HepG2 (cell line): Measurements from ENCODE around the gene TCAF1. TPM values are rescaled to one million over a fixed set of nuclear protein-coding genes. Genes with fewer than 3 reads are reported as not detected.

ENCODE experiments used
- CAMTA2 ChIP-seq: sonication (generic); formaldehyde crosslinking; IDR thresholded peaks from 2 replicates; pipeline ENCODE4 v1.4.0; 2020; ENCODE audit warnings: mild to moderate bottlenecking, missing genetic modification reagents, borderline replicate concordance
- CENPBD1 ChIP-seq: sonication (generic); formaldehyde crosslinking; IDR thresholded peaks from 2 replicates; pipeline ENCODE4 v1.8.0; 2022; ENCODE audit warnings: missing genetic modification reagents, low read depth, mild to moderate bottlenecking, borderline replicate concordance
- FOXK1 ChIP-seq: sonication (generic); formaldehyde crosslinking; IDR thresholded peaks from 2 replicates; pipeline ENCODE4 v1.4.0; 2020; ENCODE audit warnings: low read depth, missing genetic modification reagents, borderline replicate concordance
- KDM5B ChIP-seq: sonication (generic); formaldehyde crosslinking; IDR thresholded peaks from 2 replicates; pipeline ENCODE4 v1.4.0; 2020; ENCODE audit warnings: missing genetic modification reagents, mild to moderate bottlenecking, borderline replicate concordance
- MEIS2 ChIP-seq: sonication (generic); formaldehyde crosslinking; IDR thresholded peaks from 2 replicates; pipeline ENCODE4 v1.9.0; 2021; ENCODE audit warnings: mild to moderate bottlenecking, missing genetic modification reagents
- PCBP2 ChIP-seq: fragments of 200-400 bp; formaldehyde crosslinking; optimal IDR thresholded peaks from 2 replicates; pipeline ENCODE3; 2018; ENCODE audit warnings: low read length, low read depth; ENCODE audit not compliant: poor library complexity, severe bottlenecking
- SAP130 ChIP-seq: IDR thresholded peaks from 2 replicates; pipeline ENCODE4 v1.6.1; 2016; ENCODE audit warnings: low read depth
- SRSF1 ChIP-seq: fragments of 200-400 bp; formaldehyde crosslinking; optimal IDR thresholded peaks from 2 replicates; pipeline ENCODE3; 2017; ENCODE audit warnings: mild to moderate bottlenecking, low read depth, low read length, moderate library complexity
- THAP7 ChIP-seq: sonication (generic); formaldehyde crosslinking; IDR thresholded peaks from 2 replicates; pipeline ENCODE4 v1.8.1; 2023; ENCODE audit warnings: mild to moderate bottlenecking, missing genetic modification reagents
- THRA ChIP-seq: sonication (generic); formaldehyde crosslinking; IDR thresholded peaks from 2 replicates; pipeline ENCODE4 v1.4.0; 2020; ENCODE audit warnings: missing genetic modification reagents, borderline replicate concordance
- ZBTB38 ChIP-seq: sonication (generic); formaldehyde crosslinking; IDR thresholded peaks from 2 replicates; pipeline ENCODE4 v1.5.1; 2020; ENCODE audit warnings: mild to moderate bottlenecking, missing genetic modification reagents
- ZBTB8A ChIP-seq: sonication (generic); formaldehyde crosslinking; IDR thresholded peaks from 2 replicates; pipeline ENCODE4 v1.4.0; 2020; ENCODE audit warnings: mild to moderate bottlenecking, low read depth, missing genetic modification reagents, borderline replicate concordance
- ZKSCAN5 ChIP-seq: sonication (generic); formaldehyde crosslinking; IDR thresholded peaks from 2 replicates; pipeline ENCODE4 v1.5.1; 2020; ENCODE audit warnings: mild to moderate bottlenecking, missing genetic modification reagents
- ZNF18 ChIP-seq: sonication (generic); formaldehyde crosslinking; IDR thresholded peaks from 2 replicates; pipeline ENCODE4 v1.8.0; 2022; ENCODE audit warnings: mild to moderate bottlenecking, missing genetic modification reagents; ENCODE audit not compliant: insufficient replicate concordance
- ZNF253 ChIP-seq: sonication (generic); formaldehyde crosslinking; IDR thresholded peaks from 2 replicates; pipeline ENCODE4 v1.8.0; 2022; ENCODE audit warnings: mild to moderate bottlenecking, missing genetic modification reagents, borderline replicate concordance
- ZNF335 ChIP-seq: sonication (generic); formaldehyde crosslinking; IDR thresholded peaks from 2 replicates; pipeline ENCODE4 v1.4.0; 2020; ENCODE audit warnings: missing genetic modification reagents
- ZNF552 ChIP-seq: sonication (generic); formaldehyde crosslinking; IDR thresholded peaks from 2 replicates; pipeline ENCODE4 v1.9.0; 2022; ENCODE audit warnings: missing genetic modification reagents, mild to moderate bottlenecking, borderline replicate concordance
- ZNF605 ChIP-seq: sonication (generic); formaldehyde crosslinking; IDR thresholded peaks from 2 replicates; pipeline ENCODE4 v1.8.0; 2022; ENCODE audit warnings: mild to moderate bottlenecking, missing genetic modification reagents
- ZNF609 ChIP-seq: sonication (generic); formaldehyde crosslinking; IDR thresholded peaks from 2 replicates; pipeline ENCODE4 v1.4.0; 2020; ENCODE audit warnings: mild to moderate bottlenecking, missing genetic modification reagents, borderline replicate concordance
- ZNF614 ChIP-seq: IDR thresholded peaks from 2 replicates; pipeline ENCODE4 v1.6.1; 2018; ENCODE audit warnings: missing biosample characterization, missing genetic modification reagents, inconsistent platforms, borderline replicate concordance
- polyA plus RNA-seq, 8 experiments: library from polyadenylated mRNA; depleted of rRNA in 3 of 8; stranded (reverse) in 7 of 8; unstranded in 1 of 8; fragments of >200 nt; fragmentation: Illumina TruSeq in 4 of 8; extraction: Trizol in 4 of 8; gene quantifications; 2 replicates each; pipeline versions ENCODE4 v1.2.1 to v1.2.3, GENCODE V29; 2011 to 2016; ENCODE audit warnings: low read depth in 4 of 8, missing spikeins in 1 of 8, mixed read lengths in 1 of 8; ENCODE audit not compliant: insufficient read depth in 1 of 8
- total RNA-seq, 5 experiments: library from RNA; depleted of rRNA; stranded (reverse); fragments of >200 nt; fragmentation: Illumina TruSeq; extraction: Trizol; gene quantifications; 2 replicates each; pipeline ENCODE4 v1.2.3, GENCODE V29; 2016; ENCODE audit warnings: low read depth in 1 of 5

TCAF1 gene
- total and polyA plus RNA-seq, 2 of the 13 experiments (the other 11 are each of a cell fraction or from before 2014, with no cell fraction given), result 36.2 to 101 TPM

GRCh38 chr7:143901668-143902331 lies at the start of gene TCAF1 (continued):
- TF ChIP-seq THRA (CRISPR knock-in tag), result peak; percentile 62; the same call in 1 of the 2 replicates
- TF ChIP-seq KDM5B (CRISPR knock-in tag), result peak; percentile 87; the same call in 1 of the 2 replicates
- TF ChIP-seq MEIS2 (CRISPR knock-in tag), result peak; percentile 89
- peak; percentile 96 for TF ChIP-seq ZNF605 (CRISPR knock-in tag)
- peak; percentile 90; the same call in 1 of the 2 replicates for TF ChIP-seq ZNF614 (CRISPR knock-in tag)
- TF ChIP-seq ZNF335 (CRISPR knock-in tag), result 0 out of 2 replicates have a peak, but pooled peaks have one; percentile 49
- TF ChIP-seq ZNF552 (CRISPR knock-in tag), result 0 out of 2 replicates have a peak, but pooled peaks have one; percentile 51
- no peak for TF ChIP-seq SRSF1
- peak; percentile 64; the same call in 1 of the 2 replicates for TF ChIP-seq THAP7
- peak; percentile 81 for TF ChIP-seq SAP130 (CRISPR knock-in tag)
- TF ChIP-seq CENPBD1 (CRISPR knock-in tag), result no peak
- no peak for TF ChIP-seq PCBP2
- peak; percentile 90 for TF ChIP-seq ZNF609 (CRISPR knock-in tag)
- TF ChIP-seq CAMTA2, result no peak
- TF ChIP-seq ZKSCAN5 (CRISPR knock-in tag), result no peak
- peak; percentile 47; the same call in 1 of the 2 replicates for TF ChIP-seq FOXK1 (CRISPR knock-in tag)
- no peak for TF ChIP-seq ZNF18 (CRISPR knock-in tag)
- TF ChIP-seq ZBTB38 (CRISPR knock-in tag), result peak; percentile 51
- TF ChIP-seq ZNF253 (CRISPR knock-in tag), result no peak
- no peak for TF ChIP-seq ZBTB8A (CRISPR knock-in tag)
